ENCODE measurements around the gene LGALS3BP.
A peak's percentile ranks its signal among the peaks of the same experiment; 100 is the strongest.

The LGALS3BP gene

GRCh38 chr17:78999056-78999768, 19.5 kb upstream of the LGALS3BP start:
- TF ChIP-seq GATA1 (IDR thresholded peaks at IDR 0.05; ENCODE audit: low read depth, low read length): no peak
- no peak for TF ChIP-seq POLR2A (IDR thresholded peaks at IDR 0.05; ENCODE audit: low read length)
- DNase-seq: no peak

- DNase-seq: no peak
- TF ChIP-seq GATA1 (IDR thresholded peaks at IDR 0.05; ENCODE audit: low read depth, low read length): no peak
- no peak for TF ChIP-seq POLR2A (IDR thresholded peaks at IDR 0.05; ENCODE audit: low read length)
Observed at GRCh38 chr17:78998311-78999055, 18.8 kb upstream of the LGALS3BP start.

GRCh38 chr17:78997881-78998280, 18.2 kb upstream of the LGALS3BP start:
- TF ChIP-seq GATA1 (IDR thresholded peaks at IDR 0.05; ENCODE audit: low read depth, low read length) (no peak), POLR2A (IDR thresholded peaks at IDR 0.05; ENCODE audit: low read length) (no peak)
- DNase-seq: no peak

DNA sequence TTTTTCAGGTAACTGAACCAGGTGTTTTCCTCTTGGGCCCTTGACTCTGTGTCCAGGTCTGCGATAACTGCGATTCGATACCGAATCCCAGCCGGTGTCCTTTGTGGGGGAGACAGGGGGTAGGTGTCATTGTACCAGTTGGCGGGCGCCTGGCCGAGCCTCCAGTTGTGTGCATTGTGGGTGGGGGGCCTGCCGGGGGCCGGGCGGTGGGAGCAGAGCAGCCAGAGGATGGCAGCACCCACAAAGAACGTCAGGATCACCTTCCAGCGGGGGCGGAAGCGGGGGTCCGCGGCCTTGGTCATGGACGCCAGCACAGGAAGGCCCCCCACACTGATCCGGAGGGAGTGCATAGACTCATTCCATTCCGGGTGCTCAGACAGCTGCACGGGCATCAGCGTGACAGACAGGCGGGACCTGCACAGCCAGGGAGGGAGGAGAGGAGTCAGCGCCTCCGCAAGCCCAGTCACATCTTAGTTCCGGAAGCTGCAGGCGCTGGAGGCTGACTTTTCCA, 17.6 kb upstream of the LGALS3BP start:
- no peak for DNase-seq

DNA sequence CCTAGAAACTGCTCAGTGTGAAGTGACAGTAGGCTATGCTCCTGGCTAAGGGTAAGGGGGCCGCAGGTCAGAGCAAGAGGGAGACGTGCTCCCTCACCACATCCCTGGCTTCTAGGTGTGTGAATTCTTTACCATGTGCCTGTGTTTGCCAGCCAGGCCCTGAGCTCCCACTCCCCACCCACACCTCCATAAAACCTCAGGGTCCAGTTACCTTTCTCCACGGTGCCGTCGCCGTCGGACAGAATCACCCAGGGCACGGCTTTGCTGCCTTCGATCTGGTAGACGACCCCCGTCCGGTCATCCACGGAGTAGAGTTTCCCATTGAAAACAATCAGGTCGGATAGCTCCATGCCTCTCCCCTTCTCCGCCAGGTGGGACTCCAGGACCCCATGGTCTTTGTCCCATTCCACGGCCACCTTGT, 17.1 kb upstream of the LGALS3BP start:
- no peak for DNase-seq
- no peak for TF ChIP-seq GATA1 (IDR thresholded peaks at IDR 0.05; ENCODE audit: low read depth, low read length)
- no peak for TF ChIP-seq POLR2A (IDR thresholded peaks at IDR 0.05; ENCODE audit: low read length)

More for the DNA sequence above, 17.6 kb upstream of the LGALS3BP start:
- TF ChIP-seq POLR2A (IDR thresholded peaks at IDR 0.05; ENCODE audit: low read length): no peak
- no peak for TF ChIP-seq GATA1 (IDR thresholded peaks at IDR 0.05; ENCODE audit: low read depth, low read length)

- DNase-seq: no peak
- TF ChIP-seq GATA1 (IDR thresholded peaks at IDR 0.05; ENCODE audit: low read depth, low read length) (no peak), POLR2A (IDR thresholded peaks at IDR 0.05; ENCODE audit: low read length) (no peak)
Observed at GRCh38 chr17:78995761-78996451, 16.2 kb upstream of the LGALS3BP start.

- TF ChIP-seq POLR2A (IDR thresholded peaks at IDR 0.05; ENCODE audit: low read length): no peak
- no peak for TF ChIP-seq GATA1 (IDR thresholded peaks at IDR 0.05; ENCODE audit: low read depth, low read length)
- no peak for DNase-seq
Observed at GRCh38 chr17:78995022-78995760, 15.5 kb upstream of the LGALS3BP start.

DNA sequence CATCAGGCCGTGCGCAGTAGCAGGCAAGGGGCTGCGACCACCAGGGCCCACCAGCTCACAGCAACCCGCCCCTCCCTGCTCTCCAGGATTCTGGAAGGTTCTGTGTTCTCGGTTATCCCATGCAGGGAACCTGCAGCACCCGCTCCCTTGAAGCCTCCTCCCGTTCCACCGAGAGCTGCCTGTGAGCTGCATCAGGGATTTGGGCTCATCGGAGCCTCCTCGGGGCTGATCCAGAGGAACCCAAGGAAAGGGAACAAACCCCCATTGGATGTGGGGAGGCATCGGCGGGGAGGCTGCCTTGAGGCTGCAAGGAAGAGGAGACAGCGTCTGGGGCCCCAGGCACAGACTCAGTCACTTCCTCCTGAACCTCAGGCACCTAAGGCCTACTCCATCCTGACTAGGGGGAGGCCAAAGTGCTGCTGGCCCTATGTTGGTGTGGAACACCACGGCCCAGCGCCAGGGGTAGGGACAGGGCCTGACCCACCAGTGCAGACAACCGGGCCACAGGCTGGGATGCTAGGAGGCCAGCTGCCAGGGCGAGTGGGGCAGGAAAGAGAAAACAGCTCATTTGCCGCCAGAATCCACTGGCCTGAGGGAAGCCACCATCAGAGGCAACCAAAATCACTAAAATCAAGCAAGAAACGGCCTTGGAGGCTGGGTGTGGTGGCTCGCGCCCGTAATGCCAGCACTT, 14.4 kb upstream of the LGALS3BP start:
- TF ChIP-seq GATA1 (IDR thresholded peaks at IDR 0.05; ENCODE audit: low read depth, low read length) (no peak), POLR2A (IDR thresholded peaks at IDR 0.05; ENCODE audit: low read length) (no peak)
- DNase-seq: no peak

- TF ChIP-seq POLR2A (IDR thresholded peaks at IDR 0.05; ENCODE audit: low read length) (no peak), GATA1 (IDR thresholded peaks at IDR 0.05; ENCODE audit: low read depth, low read length) (no peak)
- DNase-seq: peak; percentile 51 to 73
Observed at GRCh38 chr17:78993241-78993956, 13.7 kb upstream of the LGALS3BP start.

GRCh38 chr17:78992542-78993212, 13.0 kb upstream of the LGALS3BP start:
- TF ChIP-seq GATA1 (IDR thresholded peaks at IDR 0.05; ENCODE audit: low read depth, low read length): no peak
- TF ChIP-seq POLR2A (IDR thresholded peaks at IDR 0.05; ENCODE audit: low read length): no peak
- peak; percentile 53 to 74 for DNase-seq

- no peak for DNase-seq
- no peak for TF ChIP-seq GATA1 (IDR thresholded peaks at IDR 0.05; ENCODE audit: low read depth, low read length)
- no peak for TF ChIP-seq POLR2A (IDR thresholded peaks at IDR 0.05; ENCODE audit: low read length)
Observed at GRCh38 chr17:78991906-78992532, 12.3 kb upstream of the LGALS3BP start.

Data from erythroblast (primary cell).